ENCODE measurements around the gene RAD54L.
"Not testable (repeated sequence)": the region's sequence is repeated elsewhere in the genome, so short reads cannot be mapped to it uniquely, and the experiment has no call there.

RAD54L gene

GRCh38 chr1:46325285-46326076 lies 77.9 kb downstream of the RAD54L start:
- DNase-seq = not testable (repeated sequence)
